Measurements from ENCODE around the gene GRK5. TPM values are rescaled to one million over a fixed set of nuclear protein-coding genes. Genes with fewer than 3 reads are reported as not detected.

The GRK5 gene
- total and polyA plus RNA-seq, 8 donors: 34.6 to 60.8 (median 54.5) TPM

DNA sequence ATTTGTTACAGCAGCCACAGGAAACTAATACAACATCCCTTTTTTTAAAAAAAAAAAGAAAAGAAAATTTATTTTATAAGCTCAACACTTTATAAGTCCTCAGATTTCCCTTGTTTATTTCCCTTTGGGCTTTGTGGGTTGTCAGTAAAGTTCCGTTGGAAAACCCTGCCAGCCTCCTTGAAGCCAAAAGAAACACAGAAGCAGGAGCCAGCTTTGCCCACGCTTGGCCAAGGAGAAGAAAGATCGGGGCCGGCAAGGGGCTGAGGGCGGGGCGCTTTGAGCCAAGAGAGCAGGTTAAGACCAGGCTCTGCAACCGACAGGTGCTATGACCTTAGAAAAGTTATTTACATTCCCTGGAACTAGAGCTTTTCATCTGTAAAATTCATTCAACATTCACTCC lies 262.5 kb downstream of the GRK5 start:
- no peaks in the 10 kb centered on the region for H3K4me1 ChIP-seq
- no peak overlapping the region for H3K4me3 ChIP-seq
- no peak overlapping the region for H3K27ac ChIP-seq
- H3K9me3 ChIP-seq: no peaks in the 10 kb centered on the region
- intact Hi-C loops (cut with DNase I): no loop called here
- ATAC-seq (no peak), DNase-seq (no peak)
- peaks cover 0 to 11% of the 10 kb centered on the region in 2 donors for H3K27me3 ChIP-seq
- H3K36me3 ChIP-seq: no peaks in the 10 kb centered on the region
- TF ChIP-seq, protein P1, sequence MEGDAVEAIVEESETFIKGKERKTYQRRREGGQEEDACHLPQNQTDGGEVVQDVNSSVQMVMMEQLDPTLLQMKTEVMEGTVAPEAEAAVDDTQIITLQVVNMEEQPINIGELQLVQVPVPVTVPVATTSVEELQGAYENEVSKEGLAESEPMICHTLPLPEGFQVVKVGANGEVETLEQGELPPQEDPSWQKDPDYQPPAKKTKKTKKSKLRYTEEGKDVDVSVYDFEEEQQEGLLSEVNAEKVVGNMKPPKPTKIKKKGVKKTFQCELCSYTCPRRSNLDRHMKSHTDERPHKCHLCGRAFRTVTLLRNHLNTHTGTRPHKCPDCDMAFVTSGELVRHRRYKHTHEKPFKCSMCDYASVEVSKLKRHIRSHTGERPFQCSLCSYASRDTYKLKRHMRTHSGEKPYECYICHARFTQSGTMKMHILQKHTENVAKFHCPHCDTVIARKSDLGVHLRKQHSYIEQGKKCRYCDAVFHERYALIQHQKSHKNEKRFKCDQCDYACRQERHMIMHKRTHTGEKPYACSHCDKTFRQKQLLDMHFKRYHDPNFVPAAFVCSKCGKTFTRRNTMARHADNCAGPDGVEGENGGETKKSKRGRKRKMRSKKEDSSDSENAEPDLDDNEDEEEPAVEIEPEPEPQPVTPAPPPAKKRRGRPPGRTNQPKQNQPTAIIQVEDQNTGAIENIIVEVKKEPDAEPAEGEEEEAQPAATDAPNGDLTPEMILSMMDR (IDR thresholded peaks at IDR 0.05): no peak

DNA sequence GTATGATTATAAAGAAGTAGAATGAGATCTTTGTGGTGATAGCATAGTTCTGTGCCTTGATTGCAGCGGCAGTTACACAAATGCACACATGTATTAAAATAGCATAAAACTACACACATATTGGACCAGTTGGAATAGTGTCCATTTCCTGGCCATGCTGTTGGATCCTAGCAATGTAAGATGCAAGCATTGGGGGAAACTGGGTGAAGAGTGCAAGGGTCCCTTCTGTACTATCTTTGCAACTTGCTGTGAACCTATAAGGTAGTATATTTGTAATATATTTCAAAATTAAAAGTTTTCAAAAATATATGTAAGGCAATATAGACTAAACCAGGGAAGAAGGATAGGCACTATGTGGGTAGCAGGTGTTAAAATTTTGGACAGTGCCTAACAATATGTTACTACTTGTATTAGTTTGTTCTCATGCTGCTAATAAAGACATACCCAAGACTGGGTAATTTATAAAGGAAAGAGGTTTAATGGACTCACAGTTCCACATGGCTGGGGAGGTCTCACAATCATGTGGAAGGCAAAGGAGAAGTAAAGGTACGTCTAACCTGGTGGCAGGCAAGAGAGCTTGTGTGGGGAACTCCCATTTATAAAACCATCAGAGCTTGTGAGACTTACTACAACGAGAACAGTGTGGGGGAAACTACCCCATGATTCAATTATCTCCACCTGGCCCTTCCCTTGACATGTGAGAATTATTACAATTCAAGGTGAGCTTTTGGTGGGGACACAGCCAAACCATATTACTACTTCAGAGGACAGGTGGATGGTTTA lies 263.7 kb downstream of the GRK5 start:
- intact Hi-C loops (cut with DNase I): no loop called here
- Histone ChIP-seq H3K4me3 (no peak overlapping the region), H3K9me3 (no peaks in the 10 kb centered on the region), H3K4me1 (no peaks in the 10 kb centered on the region), H3K27me3 (peaks cover 0 to 7% of the 10 kb centered on the region in 2 donors), H3K36me3 (no peaks in the 10 kb centered on the region), H3K27ac (no peak overlapping the region)
- TF ChIP-seq, protein P1 (IDR thresholded peaks at IDR 0.05): no peak
- DNase-seq (no peak), ATAC-seq (no peak)

DNA sequence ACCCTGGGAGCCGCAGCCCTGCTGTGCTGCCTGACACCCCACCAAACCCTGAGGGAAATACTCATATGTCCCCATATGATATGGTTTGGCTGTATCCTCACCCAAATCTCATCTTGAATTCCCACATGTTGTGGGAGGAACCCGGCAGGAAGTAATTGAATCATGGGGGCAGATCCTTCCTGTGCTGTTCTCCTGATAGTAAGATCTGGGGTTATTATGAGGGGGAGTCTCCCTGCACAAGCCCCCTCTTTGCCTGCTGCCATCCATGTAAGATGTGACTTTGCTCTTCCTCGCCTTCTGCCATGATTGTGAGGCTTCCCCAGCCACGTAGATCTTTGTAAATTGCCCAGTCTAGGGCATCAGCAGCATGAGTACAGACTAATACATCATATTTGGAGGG lies 266.4 kb downstream of the GRK5 start:
- DNase-seq (no peak), ATAC-seq (no peak)
- Histone ChIP-seq H3K9me3 (no peaks in the 10 kb centered on the region), H3K4me3 (no peak overlapping the region), H3K4me1 (no peaks in the 10 kb centered on the region), H3K27me3 (no peaks in the 10 kb centered on the region), H3K27ac (no peak overlapping the region), H3K36me3 (no peaks in the 10 kb centered on the region)
- TF ChIP-seq, protein P1 (IDR thresholded peaks at IDR 0.05): no peak
- intact Hi-C loops (cut with DNase I): no loop called here

DNA sequence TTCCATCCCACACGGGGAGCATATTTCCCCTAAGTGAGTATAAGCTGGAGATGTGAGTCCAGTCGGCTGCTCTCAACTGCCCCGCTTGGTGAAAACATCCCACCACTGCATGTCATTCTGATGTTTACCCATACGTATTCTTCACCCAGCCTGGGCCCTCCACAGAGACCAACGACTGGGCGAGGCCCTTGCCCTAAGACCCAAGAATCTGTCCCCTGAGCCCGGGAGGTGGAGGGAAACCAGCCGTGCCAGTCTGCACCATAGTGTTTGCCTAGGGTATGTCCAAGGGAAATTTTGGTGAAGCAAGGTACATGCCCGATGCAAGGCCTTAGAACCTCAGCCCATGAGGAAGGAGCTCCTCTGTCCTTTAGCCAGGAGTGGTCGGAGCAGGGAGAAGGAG lies 267.2 kb downstream of the GRK5 start:
- ATAC-seq (no peak), DNase-seq (no peak)
- TF ChIP-seq, protein P1 (IDR thresholded peaks at IDR 0.05): no peak
- Histone ChIP-seq H3K4me3 (no peak overlapping the region), H3K9me3 (no peaks in the 10 kb centered on the region), H3K36me3 (no peaks in the 10 kb centered on the region), H3K27ac (no peak overlapping the region), H3K27me3 (peaks cover 0 to 3% of the 10 kb centered on the region in 2 donors), H3K4me1 (no peaks in the 10 kb centered on the region)
- intact Hi-C loops (cut with DNase I): no loop called here

DNA sequence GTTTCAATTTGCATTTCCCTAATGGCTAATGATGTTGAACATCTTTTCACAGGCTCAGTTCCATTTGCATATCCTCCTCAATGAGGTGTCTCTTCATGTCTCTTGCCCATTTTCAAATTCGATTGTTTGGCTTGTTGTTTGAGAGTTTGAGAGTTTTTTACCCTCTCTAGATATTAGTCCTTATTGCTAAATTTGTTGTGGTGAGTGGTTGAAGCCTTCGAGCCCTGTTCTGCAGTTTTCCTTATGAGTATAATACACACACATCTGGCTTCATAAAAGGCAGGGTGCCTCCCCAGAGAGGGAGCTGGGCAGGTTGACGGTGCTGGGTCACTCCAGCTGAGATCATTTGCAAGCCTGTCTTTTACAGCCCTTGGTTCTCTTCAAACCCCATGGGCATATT lies 270.1 kb downstream of the GRK5 start:
- Histone ChIP-seq H3K27ac (no peak overlapping the region), H3K4me1 (no peaks in the 10 kb centered on the region), H3K9me3 (no peaks in the 10 kb centered on the region), H3K4me3 (no peak overlapping the region), H3K27me3 (peaks cover 0 to 7% of the 10 kb centered on the region in 2 donors), H3K36me3 (no peaks in the 10 kb centered on the region)
- ATAC-seq (no peak), DNase-seq (no peak)
- TF ChIP-seq, protein P1 (IDR thresholded peaks at IDR 0.05): no peak
- intact Hi-C loops (cut with DNase I): no loop called here

All from left lung (tissue), 10 donors.